GM12878 (cell line): Measurements from ENCODE around the gene SAMD4A. TPM values are rescaled to one million over a fixed set of nuclear protein-coding genes. Genes with fewer than 3 reads are reported as not detected.

Experiments
- ATAC-seq: fragments of 200-7000 bp; cut with Tn5 transposase; 3 replicates; pipeline ENCODE4 v1.9.1; 2020; ENCODE audit warnings: mild to moderate bottlenecking, moderate library complexity
- BruUV-seq: library from RNA; stranded (reverse); fragments of 400-500 nt; replicated peaks from 2 replicates; lab custom pipeline; 2021; lab: Mats Ljungman, UMichigan
- CTCF ChIA-PET: fragments of 300-600 bp; sonication (Branson Sonifier 250); formaldehyde crosslinking; extraction: SDS; loops from one replicate; lab custom pipeline; 2021; ENCODE audit warnings: inconsistent platforms; lab: Yijun Ruan, JAX
- POLR2A ChIA-PET: fragments of 350-600 bp; formaldehyde crosslinking; extraction: SDS; loops from one replicate; lab custom pipeline; 2021; ENCODE audit warnings: inconsistent platforms; lab: Charles Lee
- RAD21 ChIA-PET: fragments of 300-600 bp; sonication (Branson Sonifier 250); formaldehyde crosslinking; loops from one replicate; lab custom pipeline; 2023; ENCODE audit warnings: antibody characterized with exemption; ENCODE audit not compliant: unreplicated experiment; lab: Charles Lee
- SMC1A ChIA-PET: fragments of 300-600 bp; sonication (Branson Sonifier 250); formaldehyde crosslinking; loops from one replicate; lab custom pipeline; 2023; ENCODE audit not compliant: unreplicated experiment, uncharacterized antibody; lab: Charles Lee
- DNase-seq: peaks from one replicate; pipeline ENCODE4 v3.0.0-alpha.2; 2011; ENCODE audit warnings: low read depth, low spot score
- FAIRE-seq: peaks from 3 replicates; lab custom pipeline; 2011; peaks lifted over from hg19 to GRCh38; lab: Jason Lieb, UNC
- H2AFZ ChIP-seq: 2 replicates; pipeline ENCODE4 v1.6.0; 2011; ENCODE audit warnings: low read depth, low read length, control low read depth; ENCODE audit not compliant: control insufficient read depth
- H3K27ac ChIP-seq: 2 replicates; pipeline ENCODE4 v1.5.1; 2011; ENCODE audit warnings: control low read depth; ENCODE audit not compliant: control insufficient read depth, insufficient read depth
- H3K27me3 ChIP-seq, 2 experiments: replicated peaks in 1 of 2; 2 replicates each; pipeline versions ENCODE4 v1.6.0 to v1.6.1; 2011; ENCODE audit warnings: low read length in 1 of 2; ENCODE audit not compliant: control insufficient read depth in 2 of 2, insufficient read depth in 2 of 2
- H3K36me3 ChIP-seq, 2 experiments: 2 replicates each; pipeline ENCODE4 v1.5.1; 2011; ENCODE audit warnings: low read length in 1 of 2; ENCODE audit not compliant: control insufficient read depth in 2 of 2, insufficient read depth in 2 of 2
- H3K4me1 ChIP-seq: 2 replicates; pipeline ENCODE4 v1.6.1; 2011; ENCODE audit warnings: mild to moderate bottlenecking, low read length, moderate library complexity, mixed read lengths; ENCODE audit not compliant: control insufficient read depth, insufficient read depth
- H3K4me2 ChIP-seq: 2 replicates; pipeline ENCODE4 v1.6.0; 2011; ENCODE audit warnings: control low read depth; ENCODE audit not compliant: control insufficient read depth, insufficient read depth
- H3K4me3 ChIP-seq: fragments of 200-600 bp; sonication (generic); 2 replicates; pipeline ENCODE4 v1.5.1; 2016
- H3K79me2 ChIP-seq: 2 replicates; pipeline ENCODE4 v1.6.0; 2011; ENCODE audit warnings: low read length; ENCODE audit not compliant: control insufficient read depth, insufficient read depth
- H3K9ac ChIP-seq: 2 replicates; pipeline ENCODE4 v1.8.0; 2011; ENCODE audit warnings: low read length, control low read depth, mixed read lengths; ENCODE audit not compliant: control insufficient read depth, insufficient read depth
- H3K9me3 ChIP-seq: replicated peaks from 3 replicates; pipeline ENCODE4 v1.5.1; 2011; ENCODE audit warnings: mild to moderate bottlenecking, low read length; ENCODE audit not compliant: control insufficient read depth, insufficient read depth
- H4K20me1 ChIP-seq: 2 replicates; pipeline ENCODE4 v1.6.0; 2011; ENCODE audit not compliant: control insufficient read depth, insufficient read depth
- BMI1 ChIP-seq: fragments of 450-650 bp; IDR thresholded peaks from 2 replicates; pipeline ENCODE4 v1.6.1; 2016; ENCODE audit warnings: mild to moderate bottlenecking, moderate library complexity, borderline replicate concordance
- CREB1 ChIP-seq: IDR thresholded peaks from 2 replicates; pipeline ENCODE4 v1.6.1; 2012; ENCODE audit warnings: low read depth, mild to moderate bottlenecking, inconsistent platforms
- CTCF ChIP-seq, 3 experiments: IDR thresholded peaks in 2 of 3; conservative IDR thresholded peaks in 1 of 3; 2 replicates each; pipeline ENCODE4 v1.5.1; 2011; ENCODE audit warnings: low read depth in 3 of 3, low read length in 3 of 3, mild to moderate bottlenecking in 3 of 3, control low read depth in 2 of 3, moderate library complexity in 2 of 3, inconsistent platforms in 1 of 3, mixed read lengths in 1 of 3; ENCODE audit not compliant: control insufficient read depth in 2 of 3, insufficient read depth in 1 of 3; ENCODE audit errors: extremely low read depth in 1 of 3
- E2F8 ChIP-seq: fragments of 450-650 bp; IDR thresholded peaks from 2 replicates; pipeline ENCODE4 v1.6.1; 2018; ENCODE audit warnings: mild to moderate bottlenecking, low read depth, moderate library complexity; ENCODE audit not compliant: partially characterized antibody
- EED ChIP-seq: sonication (generic); IDR thresholded peaks from 2 replicates; pipeline ENCODE4 v1.6.1; 2016; ENCODE audit warnings: antibody characterized with exemption, low read depth
- ELK1 ChIP-seq: IDR thresholded peaks from 2 replicates; pipeline ENCODE4 v1.6.1; 2012; ENCODE audit warnings: low read depth, low read length, improper control_type of control experiment
- HCFC1 ChIP-seq: fragments of 150-350 bp; IDR thresholded peaks from 2 replicates; pipeline ENCODE4 v1.6.1; 2014; ENCODE audit warnings: low read length
- HDAC6 ChIP-seq: fragments of 200-600 bp; sonication (generic); IDR thresholded peaks from one replicate; pipeline ENCODE4 v1.8.0; 2017; ENCODE audit warnings: antibody characterized with exemption; ENCODE audit not compliant: unreplicated experiment
- JUNB ChIP-seq: IDR thresholded peaks from 2 replicates; pipeline ENCODE4 v1.6.1; 2016; ENCODE audit warnings: antibody characterized with exemption, mild to moderate bottlenecking
- KLF5 ChIP-seq: fragments of 450-650 bp; IDR thresholded peaks from 2 replicates; pipeline ENCODE4 v1.6.1; 2014; ENCODE audit warnings: mild to moderate bottlenecking; ENCODE audit not compliant: partially characterized antibody
- NFXL1 ChIP-seq: fragments of 450-650 bp; IDR thresholded peaks from 2 replicates; pipeline ENCODE4 v1.6.1; 2017; ENCODE audit warnings: antibody characterized with exemption, mild to moderate bottlenecking, borderline replicate concordance
- NFYA ChIP-seq: IDR thresholded peaks from 2 replicates; pipeline ENCODE4 v1.6.1; 2011; ENCODE audit warnings: low read depth, mild to moderate bottlenecking, low read length, improper control_type of control experiment, borderline replicate concordance
- NR2F1 ChIP-seq: fragments of 450-650 bp; conservative IDR thresholded peaks from 2 replicates; pipeline ENCODE4 v1.6.1; 2017; ENCODE audit warnings: mild to moderate bottlenecking
- POU2F2 ChIP-seq: IDR thresholded peaks from 3 replicates; pipeline ENCODE4 v1.6.1; 2011; ENCODE audit warnings: low read depth, mild to moderate bottlenecking, low read length, borderline replicate concordance
- RCOR1 ChIP-seq: conservative IDR thresholded peaks from 2 replicates; pipeline ENCODE4 v1.6.1; 2012; ENCODE audit warnings: low read depth, low read length, improper control_type of control experiment
- SMC3 ChIP-seq: IDR thresholded peaks from 2 replicates; pipeline ENCODE4 v1.6.1; 2011; ENCODE audit warnings: low read length, improper control_type of control experiment, borderline replicate concordance
- SUPT20H ChIP-seq: IDR thresholded peaks from 2 replicates; pipeline ENCODE4 v1.6.1; 2011; ENCODE audit warnings: low read depth, mild to moderate bottlenecking, low read length, moderate library complexity, borderline replicate concordance; ENCODE audit not compliant: control insufficient read depth
- WGBS: methylation state at CpG from one replicate; pipeline ENCODE4 v1.1.6; 2016; ENCODE audit warnings: low lambda C conversion rate; ENCODE audit not compliant: insufficient replicate concordance, insufficient coverage; ENCODE audit errors: missing lambda C conversion rate; 5-methylcytosine and 5-hydroxymethylcytosine counted together
- in situ Hi-C: fragments of 300-500 bp; cut with MboI; formaldehyde crosslinking; loops from 9 replicates; pipeline ENCODE4 v1.14.3; 2018; ENCODE audit warnings: mixed read lengths
- intact Hi-C: fragments of 100-400 bp; cut with micrococcal nuclease; formaldehyde crosslinking; loops from one replicate; pipeline ENCODE4 v1.14.2; 2022; ENCODE audit not compliant: unreplicated experiment
- polyA plus RNA-seq, 11 experiments: library from polyadenylated mRNA; depleted of rRNA in 4 of 11; unstranded in 6 of 11; stranded (reverse) in 5 of 11; fragments of >200 nt; fragmentation: Nextera tagmentation in 4 of 11; fragmentation: Illumina TruSeq in 1 of 11; extraction: Ambion mirVana in 4 of 11; extraction: Trizol in 1 of 11; gene quantifications; 1 replicate in 1 of 11; 2 replicates in 10 of 11; pipeline versions ENCODE4 v1.2.1 to v1.2.3, GENCODE V29; 2011 to 2016; ENCODE audit warnings: inconsistent platforms in 2 of 11, missing spikeins in 2 of 11, low read depth in 1 of 11
- total RNA-seq, 4 experiments: library from RNA; depleted of rRNA in 3 of 4; stranded (reverse); fragments of >200 nt in 3 of 4; fragmentation: Illumina TruSeq in 1 of 4; extraction: Trizol in 1 of 4; gene quantifications; 2 replicates each; pipeline versions ENCODE4 v1.2.1 to v1.2.3, GENCODE V29; 2013 to 2021

SAMD4A gene
- total and polyA plus RNA-seq, 10 of the 15 experiments (the other 5 are each of a cell fraction or from before 2014, with no cell fraction given): 0.05 to 0.56 (median 0.31) TPM

DNA sequence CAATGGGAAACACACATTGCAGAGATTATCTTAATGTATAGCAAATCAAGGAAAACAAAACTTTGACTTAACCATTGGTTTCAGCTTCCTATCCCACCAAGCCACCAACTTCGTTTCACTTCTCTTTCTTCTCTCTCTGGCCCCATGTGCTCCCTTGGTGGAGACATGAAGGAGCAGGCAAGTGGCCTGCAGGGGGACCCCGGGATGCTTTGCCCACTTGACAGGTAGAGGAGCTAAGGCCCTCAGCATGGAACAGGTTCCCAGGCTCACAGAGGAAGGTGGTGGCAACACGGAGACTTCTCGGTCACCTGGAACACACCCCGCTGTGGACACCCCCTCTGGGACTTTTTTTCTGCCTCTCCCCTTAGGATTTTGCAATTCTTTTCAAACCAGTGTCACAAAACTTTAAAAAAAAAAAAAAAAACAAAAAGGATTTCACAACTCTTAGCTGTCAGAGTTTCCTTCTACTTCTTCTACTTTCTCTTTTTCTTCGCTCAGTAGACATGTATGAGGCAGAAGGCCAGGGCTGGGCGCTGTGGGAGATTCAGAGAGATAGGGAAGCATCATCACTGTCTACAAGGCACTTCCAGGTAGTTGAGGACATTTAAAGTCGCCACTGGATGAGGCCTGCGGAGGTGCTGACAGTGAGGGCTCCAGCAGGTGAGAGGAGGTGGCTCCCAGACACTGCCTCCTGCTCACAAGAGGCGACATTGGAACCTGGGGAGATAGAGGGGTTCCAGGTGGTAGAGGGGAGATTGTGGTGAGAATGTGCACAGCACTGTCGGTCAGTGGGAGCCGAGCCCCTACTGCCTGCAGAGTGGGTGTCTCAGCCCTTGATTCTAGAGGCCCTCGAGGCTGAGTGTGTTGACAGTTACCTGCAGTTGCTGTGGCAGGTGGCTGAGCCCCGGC lies 216.1 kb downstream of the SAMD4A start:
- FAIRE-seq (peak; percentile 92), ATAC-seq (peak; percentile 99), DNase-seq (no peak)
- no peaks in the 10 kb centered on the region for H3K27me3 ChIP-seq
- in situ Hi-C loops (no loop called here), intact Hi-C loops (loop anchor here (2.0 to 5.0 kb wide), 2 partner anchors 20 to 119 kb away; partner anchors contain the start of gene GCH1)
- H3K27ac ChIP-seq: no peak overlapping the region
- ChIA-PET POLR2A (no interaction called here), CTCF (interaction anchor here (0.6 to 2.1 kb wide), 15 partner anchors 8 to 431 kb away, joined by 3 to 13 read pairs (median 4); no protein-coding TSS in a partner anchor), SMC1A (interaction anchor here (0.7 to 1.8 kb wide), 9 partner anchors 8 to 219 kb away, joined by 3 to 7 read pairs (median 4); no protein-coding TSS in a partner anchor), RAD21 (interaction anchor here (0.7 to 1.7 kb wide), 5 partner anchors 9 to 219 kb away, joined by 3 to 6 read pairs (median 3); no protein-coding TSS in a partner anchor)
- H3K79me2 ChIP-seq: no peaks in the 10 kb centered on the region
- no peaks in the 10 kb centered on the region for H3K36me3 ChIP-seq
- 64% methylated on average over 14 of the region's 14 CpGs for WGBS
- H3K4me3 ChIP-seq: no peak overlapping the region
- no peak overlapping the region for H2AFZ ChIP-seq
- no TSS peak for BruUV-seq
- H3K4me2 ChIP-seq: peak overlapping the region; percentile 26
- H3K4me1 ChIP-seq: peaks cover 10% of the 10 kb centered on the region
- H4K20me1 ChIP-seq: no peaks in the 10 kb centered on the region
- H3K9me3 ChIP-seq: no peaks in the 10 kb centered on the region; the same call in 2 of the 3 replicates
- H3K9ac ChIP-seq: no peak overlapping the region
- TF ChIP-seq CREB1 (no peak), POU2F2 (no peak), RCOR1 (0 out of 2 replicates have a peak, but pooled peaks have one; percentile 60), NFYA (no peak), SUPT20H (no peak), NR2F1 (no peak), NFXL1 (no peak), EED (peak; percentile 68; the same call in 1 of the 2 replicates), HDAC6 (no peak), JUNB (no peak), KLF5 (no peak), BMI1 (no peak), HCFC1 (no peak), ELK1 (no peak), CTCF (IDR thresholded peaks at IDR 0.05 in 2 of 3, conservative IDR thresholded peaks at IDR 0.05 in 1 of 3; ENCODE audit: control insufficient read depth in 2 of 3, extremely low read depth in 1 of 3, insufficient read depth in 1 of 3, low read depth in 3 of 3, low read length in 3 of 3) (peak; percentile 59 to 76 (median 66)), SMC3 (peak; percentile 32; the same call in 1 of the 2 replicates), E2F8 (no peak)
